OCI-LY1 (cell line): ENCODE data around the gene HCAR3.

Experiments used
- CTCF ChIP-seq: fragments of 200-600 bp; sonication (generic), shearing (Covaris generic); IDR thresholded peaks from 2 replicates; pipeline ENCODE4 v1.5.1; 2017; ENCODE audit warnings: mild to moderate bottlenecking, antibody characterized with exemption, low read length, moderate library complexity, mixed read lengths
- EZH2 ChIP-seq: fragments of 200-600 bp; sonication (generic), shearing (Covaris generic); IDR thresholded peaks from 2 replicates; pipeline ENCODE4 v1.8.0; 2017; ENCODE audit warnings: borderline replicate concordance, mixed run types, mild to moderate bottlenecking, antibody characterized with exemption, low read length, moderate library complexity, mixed read lengths

- TF ChIP-seq CTCF, result no peak
- TF ChIP-seq EZH2, result no peak
These were observed 29.5 kb downstream of the HCAR3 start for GRCh38 chr12:122687086-122687485.
